ENCODE data around the gene DHPS. TPM values are rescaled to one million over a fixed set of nuclear protein-coding genes. Genes with fewer than 3 reads are reported as not detected.
"Not testable (repeated sequence)": the region's sequence is repeated elsewhere in the genome, so short reads cannot be mapped to it uniquely, and the experiment has no call there.

Gene DHPS
- total and polyA plus RNA-seq, 2 donors (not counting 1 experiment from before 2014, with no cell fraction given), result 187 to 204 TPM

- H3K36me3 ChIP-seq (replicated peaks in 1 of 2; ENCODE audit: control extremely low read depth in 1 of 2, control insufficient read depth in 1 of 2, extremely low read depth in 1 of 2, insufficient read depth in 2 of 2, low read length in 1 of 2), result peaks cover 2 to 36% of the 10 kb centered on the region in 2 experiments
- peak overlapping the region in 1 of 2 donors; percentile 48 for H3K27ac ChIP-seq (ENCODE audit: low read length in 2 of 2)
- ChIA-PET POLR2A (no interaction called here), CTCF (interaction anchor here (0.6 to 1.1 kb wide), 3 partner anchors 17 to 32 kb away, joined by 3 to 4 read pairs (median 4); no protein-coding TSS in a partner anchor)
- WGBS (ENCODE audit: insufficient coverage), result 96% methylated on average over 7 of the region's 9 CpGs
- H3K9me3 ChIP-seq (ENCODE audit: control extremely low read depth in 1 of 3, control insufficient read depth in 2 of 3, insufficient read depth in 1 of 3, low read length in 2 of 3), result no peaks in the 10 kb centered on the region
- peaks cover 74% of the 10 kb centered on the region for H3K79me2 ChIP-seq (ENCODE audit: control insufficient read depth, insufficient read depth, low read length)
- H4K20me1 ChIP-seq (ENCODE audit: control insufficient read depth, insufficient read depth, low read length, poor library complexity, severe bottlenecking), result peaks cover 43% of the 10 kb centered on the region
- no peak overlapping the region for H3K4me2 ChIP-seq (replicated peaks; ENCODE audit: low read depth, low read length, poor library complexity, severe bottlenecking)
- no peaks in the 10 kb centered on the region for H3K27me3 ChIP-seq (replicated peaks in 1 of 4; ENCODE audit: control extremely low read depth in 1 of 4, control insufficient read depth in 3 of 4, insufficient read depth in 4 of 4, low read length in 3 of 4)
- peak overlapping the region; percentile 20 for H3K27ac Mint-ChIP-seq
- no peaks in the 10 kb centered on the region for H3K27me3 Mint-ChIP-seq
- no peak overlapping the region for H3K4me3 Mint-ChIP-seq
- ATAC-seq (ENCODE audit: low read depth) (no peak), DNase-seq (no peak)
- H3K4me1 ChIP-seq (ENCODE audit: control insufficient read depth in 2 of 2, insufficient read depth in 2 of 2, low read length in 2 of 2), result peaks cover 49 to 66% of the 10 kb centered on the region in 2 donors
- no peak overlapping the region for H3K4me3 ChIP-seq (ENCODE audit: control extremely low read depth in 1 of 5, extremely low read depth in 1 of 5, insufficient read depth in 1 of 5, low read depth in 2 of 5, low read length in 4 of 5)
- H3K4me1 Mint-ChIP-seq, result peaks cover 56% of the 10 kb centered on the region
- TF ChIP-seq CTCF (IDR thresholded peaks at IDR 0.05) (no peak), EZH2 (IDR thresholded peaks at IDR 0.05; ENCODE audit: borderline replicate concordance, insufficient read depth, low read depth, low read length, poor library complexity, severe bottlenecking) (no peak)
- intact Hi-C loops (cut with micrococcal nuclease), result no loop called here
- H2AFZ ChIP-seq (ENCODE audit: insufficient read depth, low read depth, low read length, poor library complexity, severe bottlenecking), result no peak overlapping the region
- H3K9me3 Mint-ChIP-seq (ENCODE audit: insufficient read depth), result no peaks in the 10 kb centered on the region
- no peak overlapping the region for H3K9ac ChIP-seq (ENCODE audit: low read length)
Observed at GRCh38 chr19:12727745-12728433, 46.2 kb upstream of the DHPS start.

- peaks cover 34% of the 10 kb centered on the region for H4K20me1 ChIP-seq (ENCODE audit: control insufficient read depth, insufficient read depth, low read length, poor library complexity, severe bottlenecking)
- no CpG with 5 or more reads among the region's 2 CpGs for WGBS (ENCODE audit: insufficient coverage)
- peaks cover 41 to 60% of the 10 kb centered on the region in 2 donors for H3K4me1 ChIP-seq (ENCODE audit: control insufficient read depth in 2 of 2, insufficient read depth in 2 of 2, low read length in 2 of 2)
- Mint-ChIP-seq H3K4me3 (no peak overlapping the region), H3K27me3 (no peaks in the 10 kb centered on the region), H3K27ac (no peak overlapping the region), H3K9me3 (ENCODE audit: insufficient read depth) (no peaks in the 10 kb centered on the region), H3K4me1 (peaks cover 56% of the 10 kb centered on the region)
- no peak for TF ChIP-seq EZH2 (IDR thresholded peaks at IDR 0.05; ENCODE audit: borderline replicate concordance, insufficient read depth, low read depth, low read length, poor library complexity, severe bottlenecking)
- no peak for TF ChIP-seq CTCF (IDR thresholded peaks at IDR 0.05)
- H3K36me3 ChIP-seq (replicated peaks in 1 of 2; ENCODE audit: control extremely low read depth in 1 of 2, control insufficient read depth in 1 of 2, extremely low read depth in 1 of 2, insufficient read depth in 2 of 2, low read length in 1 of 2), result peaks cover 2 to 36% of the 10 kb centered on the region in 2 experiments
- H2AFZ ChIP-seq (ENCODE audit: insufficient read depth, low read depth, low read length, poor library complexity, severe bottlenecking), result no peak overlapping the region
- H3K9ac ChIP-seq (ENCODE audit: low read length), result no peak overlapping the region
- H3K27ac ChIP-seq (ENCODE audit: low read length in 2 of 2), result peak overlapping the region in 1 of 2 donors; percentile 59
- POLR2A ChIA-PET, result interaction anchor here (0.7 kb wide), 2 partner anchors 67 to 109 kb away, joined by 3 read pairs; no protein-coding TSS in a partner anchor
- no peaks in the 10 kb centered on the region for H3K9me3 ChIP-seq (ENCODE audit: control extremely low read depth in 1 of 3, control insufficient read depth in 2 of 3, insufficient read depth in 1 of 3, low read length in 2 of 3)
- H3K4me2 ChIP-seq (replicated peaks; ENCODE audit: low read depth, low read length, poor library complexity, severe bottlenecking), result no peak overlapping the region
- ATAC-seq (ENCODE audit: low read depth) (no peak), DNase-seq (no peak)
- peaks cover 72% of the 10 kb centered on the region for H3K79me2 ChIP-seq (ENCODE audit: control insufficient read depth, insufficient read depth, low read length)
- CTCF ChIA-PET, result interaction anchor here (0.5 to 1.1 kb wide), 3 partner anchors 10 to 54 kb away, joined by 3 to 5 read pairs (median 4); no protein-coding TSS in a partner anchor
- H3K4me3 ChIP-seq (ENCODE audit: control extremely low read depth in 1 of 5, extremely low read depth in 1 of 5, insufficient read depth in 1 of 5, low read depth in 2 of 5, low read length in 4 of 5), result no peak overlapping the region
- intact Hi-C loops (cut with micrococcal nuclease), result no loop called here
- no peaks in the 10 kb centered on the region for H3K27me3 ChIP-seq (replicated peaks in 1 of 4; ENCODE audit: control extremely low read depth in 1 of 4, control insufficient read depth in 3 of 4, insufficient read depth in 4 of 4, low read length in 3 of 4)
Observed at GRCh38 chr19:12726988-12727316, 45.3 kb upstream of the DHPS start.

GRCh38 chr19:12725612-12726011 lies 43.9 kb upstream of the DHPS start:
- H3K27me3 ChIP-seq (replicated peaks in 1 of 4; ENCODE audit: control extremely low read depth in 1 of 4, control insufficient read depth in 3 of 4, insufficient read depth in 4 of 4, low read length in 3 of 4); POLR2A ChIA-PET; H3K4me3 ChIP-seq (ENCODE audit: control extremely low read depth in 1 of 5, extremely low read depth in 1 of 5, insufficient read depth in 1 of 5, low read depth in 2 of 5, low read length in 4 of 5); H3K4me3 Mint-ChIP-seq; H3K4me2 ChIP-seq (replicated peaks; ENCODE audit: low read depth, low read length, poor library complexity, severe bottlenecking); H3K27me3 Mint-ChIP-seq; H3K9ac ChIP-seq (ENCODE audit: low read length); H3K9me3 ChIP-seq (ENCODE audit: control extremely low read depth in 1 of 3, control insufficient read depth in 2 of 3, insufficient read depth in 1 of 3, low read length in 2 of 3); ATAC-seq (ENCODE audit: low read depth); H3K9me3 Mint-ChIP-seq (ENCODE audit: insufficient read depth); CTCF ChIA-PET; H2AFZ ChIP-seq (ENCODE audit: insufficient read depth, low read depth, low read length, poor library complexity, severe bottlenecking); DNase-seq; intact Hi-C loops (cut with micrococcal nuclease); H3K27ac ChIP-seq (ENCODE audit: low read length in 2 of 2): not testable (repeated sequence)
- Histone ChIP-seq H3K36me3 (replicated peaks in 1 of 2; ENCODE audit: control extremely low read depth in 1 of 2, control insufficient read depth in 1 of 2, extremely low read depth in 1 of 2, insufficient read depth in 2 of 2, low read length in 1 of 2) (peaks cover 2 to 28% of the 10 kb centered on the region in 2 experiments), H3K4me1 (ENCODE audit: control insufficient read depth in 2 of 2, insufficient read depth in 2 of 2, low read length in 2 of 2) (peaks cover 46 to 63% of the 10 kb centered on the region in 2 donors), H4K20me1 (ENCODE audit: control insufficient read depth, insufficient read depth, low read length, poor library complexity, severe bottlenecking) (peaks cover 31% of the 10 kb centered on the region), H3K79me2 (ENCODE audit: control insufficient read depth, insufficient read depth, low read length) (peaks cover 73% of the 10 kb centered on the region)
- peak overlapping the region; percentile 6 for H3K27ac Mint-ChIP-seq
- peaks cover 53% of the 10 kb centered on the region for H3K4me1 Mint-ChIP-seq
- 94% methylated on average over 9 of the region's 10 CpGs for WGBS (ENCODE audit: insufficient coverage)
